H1 (cell line): Measurements from ENCODE around the gene SLC2A5. TPM values are rescaled to one million over a fixed set of nuclear protein-coding genes. Genes with fewer than 3 reads are reported as not detected.

Experiments
- CEBPB ChIP-seq: IDR thresholded peaks from 2 replicates; pipeline ENCODE4 v1.6.1; 2012; ENCODE audit warnings: low read depth, low read length
- SP2 ChIP-seq: IDR thresholded peaks from 2 replicates; pipeline ENCODE4 v1.6.1; 2012; ENCODE audit warnings: mild to moderate bottlenecking, low read length, inconsistent platforms
- polyA plus RNA-seq, 7 experiments: library from polyadenylated mRNA; depleted of rRNA in 3 of 7; stranded (reverse) in 5 of 7; unstranded in 2 of 7; fragments of >200 nt in 5 of 7; fragments of 200-250 nt in 2 of 7; gene quantifications; 1 replicate in 5 of 7; 2 replicates in 1 of 7; 4 replicates in 1 of 7; pipeline versions ENCODE4 v1.2.1 to v1.2.3, GENCODE V29; 2011 to 2013; ENCODE audit warnings: missing spikeins in 2 of 7, mixed read lengths in 2 of 7
- total RNA-seq: library from RNA; stranded (reverse); fragmentation: NEBNext Ultra II Directional; extraction: Animal tissue kit (Norgen Biotek cat#: 25700); gene quantifications from 2 replicates; pipeline ENCODE4 v1.2.1, GENCODE V29; 2021

Gene SLC2A5
- total and polyA plus RNA-seq, 2 of the 8 experiments (the other 6 are each of a cell fraction or from before 2014, with no cell fraction given) = 0.12 TPM; not detected in 1

- TF ChIP-seq SP2 (no peak), CEBPB (no peak)
- TF ChIP-seq, all 59 proteins: peak for 0
These were observed 37.7 kb upstream of the SLC2A5 start (continued) for GRCh38 chr1:9107136-9107535.
